OCI-LY3 (cell line): ENCODE data around the gene KLHL3.

Experiments
- CTCF ChIP-seq: fragments of 200-600, 300-600 bp; sonication (generic); IDR thresholded peaks from 2 replicates; pipeline ENCODE4 v1.5.1; 2014; ENCODE audit warnings: antibody characterized with exemption, low read length, low read depth
- EZH2phosphoT487 ChIP-seq: fragments of 200-600 bp; shearing (Covaris generic); IDR thresholded peaks from 2 replicates; pipeline ENCODE4 v1.6.1; 2018; ENCODE audit warnings: antibody characterized with exemption, mixed run types, low read depth

DNA sequence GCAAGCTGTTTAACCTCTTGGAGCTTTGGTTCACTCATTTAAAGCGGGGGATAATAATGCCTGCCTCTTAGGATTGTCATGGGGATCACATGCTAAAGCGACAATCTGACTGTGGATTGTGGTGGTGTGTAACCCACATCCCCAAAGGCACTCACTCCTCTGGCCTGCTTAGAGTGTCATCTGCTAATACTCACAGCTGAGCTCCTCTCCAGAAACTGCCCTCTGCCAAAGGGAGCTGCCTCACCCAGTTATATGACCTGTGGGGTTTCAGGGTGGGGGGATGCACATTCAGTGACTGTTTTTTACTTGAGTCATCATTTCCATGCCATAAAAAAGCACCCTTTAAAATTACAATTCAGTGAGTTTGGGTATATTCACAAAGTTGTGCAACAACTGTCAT lies 126.8 kb downstream of the KLHL3 start:
- TF ChIP-seq CTCF (no peak), EZH2phosphoT487 (no peak)
